WI38 (cell line): Measurements from ENCODE around the gene BRF1.
"Not testable (repeated sequence)": the region's sequence is repeated elsewhere in the genome, so short reads cannot be mapped to it uniquely, and the experiment has no call there.

Experiments used
- H3K4me3 ChIP-seq: 2 replicates; pipeline ENCODE4 v1.5.1; 2011; ENCODE audit warnings: low read depth, mild to moderate bottlenecking, control low read depth, low read length
- TF ChIP-seq, protein P1 (sequence below): IDR thresholded peaks from 2 replicates; pipeline ENCODE4 v1.5.1; 2012; ENCODE audit warnings: low read depth, mild to moderate bottlenecking, control low read depth, low read length

Gene BRF1

GRCh38 chr14:105282098-105282725, 18.6 kb downstream of the BRF1 start:
- TF ChIP-seq, protein P1, sequence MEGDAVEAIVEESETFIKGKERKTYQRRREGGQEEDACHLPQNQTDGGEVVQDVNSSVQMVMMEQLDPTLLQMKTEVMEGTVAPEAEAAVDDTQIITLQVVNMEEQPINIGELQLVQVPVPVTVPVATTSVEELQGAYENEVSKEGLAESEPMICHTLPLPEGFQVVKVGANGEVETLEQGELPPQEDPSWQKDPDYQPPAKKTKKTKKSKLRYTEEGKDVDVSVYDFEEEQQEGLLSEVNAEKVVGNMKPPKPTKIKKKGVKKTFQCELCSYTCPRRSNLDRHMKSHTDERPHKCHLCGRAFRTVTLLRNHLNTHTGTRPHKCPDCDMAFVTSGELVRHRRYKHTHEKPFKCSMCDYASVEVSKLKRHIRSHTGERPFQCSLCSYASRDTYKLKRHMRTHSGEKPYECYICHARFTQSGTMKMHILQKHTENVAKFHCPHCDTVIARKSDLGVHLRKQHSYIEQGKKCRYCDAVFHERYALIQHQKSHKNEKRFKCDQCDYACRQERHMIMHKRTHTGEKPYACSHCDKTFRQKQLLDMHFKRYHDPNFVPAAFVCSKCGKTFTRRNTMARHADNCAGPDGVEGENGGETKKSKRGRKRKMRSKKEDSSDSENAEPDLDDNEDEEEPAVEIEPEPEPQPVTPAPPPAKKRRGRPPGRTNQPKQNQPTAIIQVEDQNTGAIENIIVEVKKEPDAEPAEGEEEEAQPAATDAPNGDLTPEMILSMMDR = no peak
- no peak overlapping the region for H3K4me3 ChIP-seq

GRCh38 chr14:105281371-105282097, 19.3 kb downstream of the BRF1 start:
- TF ChIP-seq, protein P1 = peak; percentile 80
- no peak overlapping the region for H3K4me3 ChIP-seq

DNA sequence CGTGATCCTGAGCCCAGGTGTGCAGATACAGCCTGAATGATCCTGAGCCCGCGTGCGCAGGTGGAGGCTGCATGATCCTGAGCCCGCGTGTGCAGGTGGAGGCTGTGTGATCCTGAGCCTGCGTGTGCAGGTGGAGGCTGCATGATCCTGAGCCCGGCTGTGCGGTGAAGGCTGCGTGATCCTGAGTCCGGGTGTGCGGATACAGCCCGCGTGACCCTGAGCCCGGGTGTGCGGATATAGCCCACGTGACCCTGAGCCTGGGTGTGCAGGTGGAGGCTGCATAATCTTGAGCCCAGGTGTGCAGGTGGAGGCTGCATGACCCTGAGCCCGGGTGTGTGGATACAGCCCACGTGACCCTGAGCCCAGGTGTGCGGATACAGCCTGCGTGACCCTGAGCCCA, 20.3 kb downstream of the BRF1 start:
- TF ChIP-seq, protein P1 = no peak
- no peak overlapping the region for H3K4me3 ChIP-seq

DNA sequence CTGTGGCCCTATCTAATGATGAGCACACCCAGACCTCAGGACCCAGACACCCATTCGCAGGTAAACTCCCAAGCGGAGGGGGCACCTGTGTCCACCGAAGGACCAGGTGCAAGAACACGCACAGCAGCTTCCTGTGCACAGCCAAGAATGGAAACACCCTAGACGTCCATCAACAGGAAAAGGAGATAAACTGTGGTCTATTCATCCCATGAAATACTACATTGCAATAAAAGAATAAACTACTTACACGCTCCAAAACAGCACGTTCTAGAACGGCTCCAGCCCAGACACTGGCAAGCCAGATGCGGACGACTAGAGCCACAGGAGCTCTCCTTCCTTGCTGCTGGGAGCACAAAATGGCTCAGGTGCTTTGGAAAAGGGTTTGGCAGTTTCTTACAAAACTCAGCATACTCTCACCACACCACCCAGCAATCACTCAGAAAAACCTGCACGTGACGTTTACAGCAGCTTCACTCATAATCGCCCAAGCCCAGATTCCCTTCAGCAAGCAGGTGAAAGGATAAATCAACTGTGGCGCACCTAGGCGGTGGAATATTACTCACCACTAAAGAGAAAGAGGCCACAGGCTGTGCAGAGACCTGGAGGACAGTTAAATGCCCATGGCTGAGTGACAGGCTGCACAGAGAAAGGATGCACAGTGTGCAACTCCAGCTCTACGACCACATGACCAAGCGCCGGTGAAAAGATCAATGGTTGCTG, 21.0 kb downstream of the BRF1 start:
- TF ChIP-seq, protein P1 = no peak
- H3K4me3 ChIP-seq = no peak overlapping the region

- not testable (repeated sequence) for H3K4me3 ChIP-seq
Observed at GRCh38 chr14:105277448-105277847, 23.4 kb downstream of the BRF1 start.

GRCh38 chr14:105275267-105275946, 25.4 kb downstream of the BRF1 start:
- TF ChIP-seq, protein P1 = no peak
- H3K4me3 ChIP-seq = no peak overlapping the region

- TF ChIP-seq, protein P1 = no peak
Observed at GRCh38 chr14:105274637-105275036, 26.2 kb downstream of the BRF1 start.

More at GRCh38 chr14:105274637-105275036, 26.2 kb downstream of the BRF1 start:
- no peak overlapping the region for H3K4me3 ChIP-seq
